Liver (tissue), 9 donors: ENCODE results near the gene PROZ. TPM values are rescaled to one million over a fixed set of nuclear protein-coding genes. Genes with fewer than 3 reads are reported as not detected.

Experiments
- DNase-seq: peaks from one replicate; pipeline ENCODE4 v3.0.0-alpha.2; 2017; ENCODE audit warnings: low spot score
- H3K27ac ChIP-seq, 2 donors: one replicate each; pipeline ENCODE4 v1.7.0; 2013; ENCODE audit warnings: inconsistent platforms in 2 of 2, low read length in 2 of 2, control low read depth in 1 of 2, low read depth in 1 of 2, mild to moderate bottlenecking in 1 of 2
- H3K27me3 ChIP-seq, 4 donors: one replicate each; pipeline versions ENCODE4 v1.6.1 to v1.7.0; 2013; ENCODE audit warnings: low read length in 3 of 4, inconsistent platforms in 1 of 4, mild to moderate bottlenecking in 1 of 4, moderate library complexity in 1 of 4; ENCODE audit not compliant: control insufficient read depth in 4 of 4, insufficient read depth in 4 of 4
- H3K36me3 ChIP-seq, 4 donors: one replicate each; pipeline versions ENCODE4 v1.6.1 to v1.7.0; 2013; ENCODE audit warnings: low read length in 3 of 4, mild to moderate bottlenecking in 3 of 4, low read depth in 1 of 4, moderate library complexity in 1 of 4; ENCODE audit not compliant: control insufficient read depth in 4 of 4, insufficient read depth in 3 of 4
- H3K4me1 ChIP-seq, 4 donors: one replicate each; pipeline versions ENCODE4 v1.6.1 to v1.7.0; 2013; ENCODE audit warnings: low read length in 3 of 4, mild to moderate bottlenecking in 3 of 4, moderate library complexity in 1 of 4; ENCODE audit not compliant: control insufficient read depth in 4 of 4, insufficient read depth in 4 of 4
- H3K4me3 ChIP-seq, 3 donors: one replicate each; pipeline versions ENCODE4 v1.6.1 to v1.7.0; 2013; ENCODE audit warnings: low read length in 3 of 3, control low read depth in 1 of 3, low read depth in 1 of 3, mild to moderate bottlenecking in 1 of 3
- H3K9ac ChIP-seq, 2 donors: one replicate each; pipeline ENCODE4 v1.7.0; 2013; ENCODE audit warnings: low read length in 2 of 2, mild to moderate bottlenecking in 2 of 2, moderate library complexity in 2 of 2, control low read depth in 1 of 2, low read depth in 1 of 2
- H3K9me3 ChIP-seq, 4 donors: one replicate each; pipeline versions ENCODE4 v1.6.1 to v1.7.0; 2013; ENCODE audit warnings: low read length in 3 of 4; ENCODE audit not compliant: control insufficient read depth in 4 of 4
- EGR1 ChIP-seq, 2 donors: IDR thresholded peaks; 2 replicates each; pipeline ENCODE4 v1.6.1; 2016 to 2018; ENCODE audit warnings: antibody characterized with exemption in 2 of 2, low read depth in 2 of 2
- FOXA1 ChIP-seq: IDR thresholded peaks from 2 replicates; pipeline ENCODE4 v1.6.1; 2016; ENCODE audit warnings: antibody characterized with exemption
- FOXA2 ChIP-seq: IDR thresholded peaks from 2 replicates; pipeline ENCODE4 v1.6.1; 2016; ENCODE audit warnings: antibody characterized with exemption
- GABPA ChIP-seq, 2 donors: IDR thresholded peaks in 1 of 2; conservative IDR thresholded peaks in 1 of 2; 2 replicates each; pipeline ENCODE4 v1.6.1; 2016; ENCODE audit warnings: antibody characterized with exemption in 2 of 2, mild to moderate bottlenecking in 1 of 2, moderate library complexity in 1 of 2
- HNF4A ChIP-seq, 2 donors: conservative IDR thresholded peaks; 2 replicates each; pipeline ENCODE4 v1.6.1; 2016; ENCODE audit warnings: antibody characterized with exemption in 2 of 2, mild to moderate bottlenecking in 2 of 2
- HNF4G ChIP-seq: IDR thresholded peaks from 2 replicates; pipeline ENCODE4 v1.6.1; 2016; ENCODE audit warnings: antibody characterized with exemption
- JUND ChIP-seq, 2 donors: IDR thresholded peaks; 2 replicates each; pipeline ENCODE4 v1.6.1; 2016; ENCODE audit warnings: antibody characterized with exemption in 2 of 2
- MAX ChIP-seq: IDR thresholded peaks from 2 replicates; pipeline ENCODE4 v1.6.1; 2016; ENCODE audit warnings: antibody characterized with exemption
- NR2F2 ChIP-seq: IDR thresholded peaks from 2 replicates; pipeline ENCODE4 v1.6.1; 2016; ENCODE audit warnings: antibody characterized with exemption
- RAD21 ChIP-seq, 2 donors: IDR thresholded peaks; 2 replicates each; pipeline ENCODE4 v1.6.1; 2016; ENCODE audit warnings: antibody characterized with exemption in 2 of 2, mild to moderate bottlenecking in 2 of 2
- RXRA ChIP-seq, 2 donors: IDR thresholded peaks; 2 replicates each; pipeline ENCODE4 v1.6.1; 2017 to 2018; ENCODE audit warnings: antibody characterized with exemption in 2 of 2, mild to moderate bottlenecking in 1 of 2
- SP1 ChIP-seq: IDR thresholded peaks from 2 replicates; pipeline ENCODE4 v1.6.1; 2018; ENCODE audit warnings: antibody characterized with exemption, mild to moderate bottlenecking
- TAF1 ChIP-seq: conservative IDR thresholded peaks from 2 replicates; pipeline ENCODE4 v1.6.1; 2016; ENCODE audit warnings: antibody characterized with exemption, mild to moderate bottlenecking
- YY1 ChIP-seq: IDR thresholded peaks from 2 replicates; pipeline ENCODE4 v1.6.1; 2016; ENCODE audit warnings: antibody characterized with exemption, mild to moderate bottlenecking
- WGBS: extraction: QIAGEN DNeasy Blood & Tissue Kit; methylation state at CpG from one replicate; pipeline ENCODE4 v1.1.7; 2013; 5-methylcytosine and 5-hydroxymethylcytosine counted together
- polyA plus RNA-seq, 2 donors: library from polyadenylated mRNA; stranded (reverse) in 1 of 2; unstranded in 1 of 2; fragments of 200-250 nt in 1 of 2; fragments of >200 nt in 1 of 2; fragmentation: Nextera tagmentation in 1 of 2; extraction: Ambion mirVana in 1 of 2; gene quantifications; one replicate each; pipeline versions ENCODE4 v1.2.1 to v1.2.3, GENCODE V29; 2013 to 2015
- total RNA-seq, 2 donors: library from RNA; depleted of rRNA; stranded (reverse); fragments of >200 nt; gene quantifications; one replicate each; pipeline ENCODE4 v1.2.3, GENCODE V29; 2014
- TF ChIP-seq, protein P1 (sequence below): fragments of 150-350 bp; IDR thresholded peaks from 2 replicates; pipeline ENCODE4 v1.5.1; 2017; ENCODE audit warnings: improper control_type of control experiment, low read depth, low read length; ENCODE audit not compliant: missing input control
- TF ChIP-seq, protein P2 (sequence below): IDR thresholded peaks from 2 replicates; pipeline ENCODE4 v1.6.1; 2016; ENCODE audit warnings: antibody characterized with exemption
- TF ChIP-seq, protein P3 (sequence below): IDR thresholded peaks from 2 replicates; pipeline ENCODE4 v1.6.1; 2016; ENCODE audit warnings: antibody characterized with exemption, mild to moderate bottlenecking
- TF ChIP-seq, protein P4 (sequence below): IDR thresholded peaks from 2 replicates; pipeline ENCODE4 v1.6.1; 2016; ENCODE audit warnings: antibody characterized with exemption
- donor health status: healthy.
- donor health status: healthy.
- donor health status: healthy.
- donor health status: healthy.
- donor health status: healthy.

The PROZ gene
- total and polyA plus RNA-seq, 4 donors: 10.6 to 40.7 (median 30.3) TPM

DNA sequence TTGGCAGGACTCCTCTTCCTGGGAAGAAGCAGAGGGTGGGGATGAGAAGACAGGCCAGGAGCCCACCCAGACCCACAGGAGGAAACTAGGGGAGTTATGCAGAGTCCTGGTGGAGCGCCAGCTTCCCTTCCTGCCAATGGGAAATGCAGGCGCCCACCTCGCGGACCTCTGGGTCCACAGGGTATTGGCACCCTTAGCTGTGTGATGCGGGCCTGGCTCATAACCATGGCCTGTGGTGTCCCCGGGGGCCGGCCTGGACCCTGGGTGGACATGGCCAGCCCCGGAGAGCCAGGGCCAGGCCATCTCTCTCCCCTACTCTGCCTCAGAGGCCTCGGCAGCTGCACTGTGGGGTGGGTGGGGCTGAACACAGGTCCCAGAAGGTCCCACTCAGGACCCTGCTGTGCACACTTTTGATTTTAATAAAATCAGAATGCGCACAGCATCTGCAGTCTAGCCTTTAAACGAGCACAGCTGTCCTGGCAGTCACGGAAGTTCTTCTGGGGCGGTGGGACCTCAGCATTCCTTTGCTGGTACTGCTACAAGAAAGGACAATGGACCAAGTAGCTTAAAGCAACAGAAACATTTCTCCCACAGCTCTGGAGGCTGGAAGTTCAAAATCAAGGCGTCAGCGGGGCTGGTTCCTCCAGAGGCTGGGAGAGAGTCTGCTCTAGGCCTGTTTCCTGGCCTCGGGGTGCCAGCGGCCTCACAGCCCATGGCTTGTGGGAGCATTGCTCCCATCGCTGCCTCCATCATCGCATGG, 34.1 kb upstream of the PROZ start (continued):
- TF ChIP-seq FOXA2 (no peak), GABPA (IDR thresholded peaks at IDR 0.05 in 1 of 2, conservative IDR thresholded peaks at IDR 0.05 in 1 of 2) (no peak), TAF1 (no peak), RXRA (IDR thresholded peaks at IDR 0.05) (no peak), EGR1 (IDR thresholded peaks at IDR 0.05; ENCODE audit: low read depth in 2 of 2) (no peak), YY1 (no peak), HNF4A (conservative IDR thresholded peaks at IDR 0.05) (no peak), RAD21 (IDR thresholded peaks at IDR 0.05) (no peak)

GRCh38 chr13:113125506-113126264, 32.8 kb upstream of the PROZ start:
- H3K9me3 ChIP-seq: no peaks in the 10 kb centered on the region
- no peaks in the 10 kb centered on the region for H3K27me3 ChIP-seq
- no peak for TF ChIP-seq RAD21 (IDR thresholded peaks at IDR 0.05)
- no peak for TF ChIP-seq HNF4A (conservative IDR thresholded peaks at IDR 0.05)
- TF ChIP-seq NR2F2: no peak
- TF ChIP-seq, protein P1, sequence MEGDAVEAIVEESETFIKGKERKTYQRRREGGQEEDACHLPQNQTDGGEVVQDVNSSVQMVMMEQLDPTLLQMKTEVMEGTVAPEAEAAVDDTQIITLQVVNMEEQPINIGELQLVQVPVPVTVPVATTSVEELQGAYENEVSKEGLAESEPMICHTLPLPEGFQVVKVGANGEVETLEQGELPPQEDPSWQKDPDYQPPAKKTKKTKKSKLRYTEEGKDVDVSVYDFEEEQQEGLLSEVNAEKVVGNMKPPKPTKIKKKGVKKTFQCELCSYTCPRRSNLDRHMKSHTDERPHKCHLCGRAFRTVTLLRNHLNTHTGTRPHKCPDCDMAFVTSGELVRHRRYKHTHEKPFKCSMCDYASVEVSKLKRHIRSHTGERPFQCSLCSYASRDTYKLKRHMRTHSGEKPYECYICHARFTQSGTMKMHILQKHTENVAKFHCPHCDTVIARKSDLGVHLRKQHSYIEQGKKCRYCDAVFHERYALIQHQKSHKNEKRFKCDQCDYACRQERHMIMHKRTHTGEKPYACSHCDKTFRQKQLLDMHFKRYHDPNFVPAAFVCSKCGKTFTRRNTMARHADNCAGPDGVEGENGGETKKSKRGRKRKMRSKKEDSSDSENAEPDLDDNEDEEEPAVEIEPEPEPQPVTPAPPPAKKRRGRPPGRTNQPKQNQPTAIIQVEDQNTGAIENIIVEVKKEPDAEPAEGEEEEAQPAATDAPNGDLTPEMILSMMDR: no peak
- TF ChIP-seq MAX: no peak
- TF ChIP-seq FOXA2: no peak
- TF ChIP-seq, protein P2, sequence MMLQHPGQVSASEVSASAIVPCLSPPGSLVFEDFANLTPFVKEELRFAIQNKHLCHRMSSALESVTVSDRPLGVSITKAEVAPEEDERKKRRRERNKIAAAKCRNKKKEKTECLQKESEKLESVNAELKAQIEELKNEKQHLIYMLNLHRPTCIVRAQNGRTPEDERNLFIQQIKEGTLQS: no peak
- no peak for TF ChIP-seq GABPA (IDR thresholded peaks at IDR 0.05 in 1 of 2, conservative IDR thresholded peaks at IDR 0.05 in 1 of 2)
- TF ChIP-seq RXRA (IDR thresholded peaks at IDR 0.05): no peak
- TF ChIP-seq JUND (IDR thresholded peaks at IDR 0.05): no peak
- TF ChIP-seq TAF1: no peak
- no peak for TF ChIP-seq EGR1 (IDR thresholded peaks at IDR 0.05; ENCODE audit: low read depth in 2 of 2)
- TF ChIP-seq YY1: no peak
- WGBS: 95% methylated on average over 19 of the region's 19 CpGs
- H3K9ac ChIP-seq: no peak overlapping the region
- H3K4me1 ChIP-seq: peaks cover 3 to 29% (median 18%) of the 10 kb centered on the region in 4 donors
- H3K36me3 ChIP-seq: peaks cover 0 to 7% (median 2%) of the 10 kb centered on the region in 4 donors
- no peak for DNase-seq
- no peak overlapping the region for H3K4me3 ChIP-seq
- no peak overlapping the region for H3K27ac ChIP-seq

- H3K36me3 ChIP-seq: peaks cover 0 to 13% (median 2%) of the 10 kb centered on the region in 4 donors
- no peak for DNase-seq
- no peaks in the 10 kb centered on the region for H3K27me3 ChIP-seq
- WGBS: 91% methylated on average over 18 of the region's 18 CpGs
- no peak overlapping the region for H3K4me3 ChIP-seq
- no peak overlapping the region for H3K9ac ChIP-seq
- no peak overlapping the region for H3K27ac ChIP-seq
- peaks cover 3 to 28% (median 18%) of the 10 kb centered on the region in 4 donors for H3K4me1 ChIP-seq
- H3K9me3 ChIP-seq: no peaks in the 10 kb centered on the region
- TF ChIP-seq, protein P3, sequence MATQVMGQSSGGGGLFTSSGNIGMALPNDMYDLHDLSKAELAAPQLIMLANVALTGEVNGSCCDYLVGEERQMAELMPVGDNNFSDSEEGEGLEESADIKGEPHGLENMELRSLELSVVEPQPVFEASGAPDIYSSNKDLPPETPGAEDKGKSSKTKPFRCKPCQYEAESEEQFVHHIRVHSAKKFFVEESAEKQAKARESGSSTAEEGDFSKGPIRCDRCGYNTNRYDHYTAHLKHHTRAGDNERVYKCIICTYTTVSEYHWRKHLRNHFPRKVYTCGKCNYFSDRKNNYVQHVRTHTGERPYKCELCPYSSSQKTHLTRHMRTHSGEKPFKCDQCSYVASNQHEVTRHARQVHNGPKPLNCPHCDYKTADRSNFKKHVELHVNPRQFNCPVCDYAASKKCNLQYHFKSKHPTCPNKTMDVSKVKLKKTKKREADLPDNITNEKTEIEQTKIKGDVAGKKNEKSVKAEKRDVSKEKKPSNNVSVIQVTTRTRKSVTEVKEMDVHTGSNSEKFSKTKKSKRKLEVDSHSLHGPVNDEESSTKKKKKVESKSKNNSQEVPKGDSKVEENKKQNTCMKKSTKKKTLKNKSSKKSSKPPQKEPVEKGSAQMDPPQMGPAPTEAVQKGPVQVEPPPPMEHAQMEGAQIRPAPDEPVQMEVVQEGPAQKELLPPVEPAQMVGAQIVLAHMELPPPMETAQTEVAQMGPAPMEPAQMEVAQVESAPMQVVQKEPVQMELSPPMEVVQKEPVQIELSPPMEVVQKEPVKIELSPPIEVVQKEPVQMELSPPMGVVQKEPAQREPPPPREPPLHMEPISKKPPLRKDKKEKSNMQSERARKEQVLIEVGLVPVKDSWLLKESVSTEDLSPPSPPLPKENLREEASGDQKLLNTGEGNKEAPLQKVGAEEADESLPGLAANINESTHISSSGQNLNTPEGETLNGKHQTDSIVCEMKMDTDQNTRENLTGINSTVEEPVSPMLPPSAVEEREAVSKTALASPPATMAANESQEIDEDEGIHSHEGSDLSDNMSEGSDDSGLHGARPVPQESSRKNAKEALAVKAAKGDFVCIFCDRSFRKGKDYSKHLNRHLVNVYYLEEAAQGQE: no peak
- no peak for TF ChIP-seq MAX
- TF ChIP-seq NR2F2: no peak
- no peak for TF ChIP-seq JUND (IDR thresholded peaks at IDR 0.05)
- TF ChIP-seq RAD21 (IDR thresholded peaks at IDR 0.05): no peak
- no peak for TF ChIP-seq HNF4G
- TF ChIP-seq SP1: no peak
- no peak for TF ChIP-seq YY1
- TF ChIP-seq, protein P4, sequence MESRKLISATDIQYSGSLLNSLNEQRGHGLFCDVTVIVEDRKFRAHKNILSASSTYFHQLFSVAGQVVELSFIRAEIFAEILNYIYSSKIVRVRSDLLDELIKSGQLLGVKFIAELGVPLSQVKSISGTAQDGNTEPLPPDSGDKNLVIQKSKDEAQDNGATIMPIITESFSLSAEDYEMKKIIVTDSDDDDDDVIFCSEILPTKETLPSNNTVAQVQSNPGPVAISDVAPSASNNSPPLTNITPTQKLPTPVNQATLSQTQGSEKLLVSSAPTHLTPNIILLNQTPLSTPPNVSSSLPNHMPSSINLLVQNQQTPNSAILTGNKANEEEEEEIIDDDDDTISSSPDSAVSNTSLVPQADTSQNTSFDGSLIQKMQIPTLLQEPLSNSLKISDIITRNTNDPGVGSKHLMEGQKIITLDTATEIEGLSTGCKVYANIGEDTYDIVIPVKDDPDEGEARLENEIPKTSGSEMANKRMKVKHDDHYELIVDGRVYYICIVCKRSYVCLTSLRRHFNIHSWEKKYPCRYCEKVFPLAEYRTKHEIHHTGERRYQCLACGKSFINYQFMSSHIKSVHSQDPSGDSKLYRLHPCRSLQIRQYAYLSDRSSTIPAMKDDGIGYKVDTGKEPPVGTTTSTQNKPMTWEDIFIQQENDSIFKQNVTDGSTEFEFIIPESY: no peak
- no peak for TF ChIP-seq FOXA1
Observed at GRCh38 chr13:113126265-113127150, 31.9 kb upstream of the PROZ start.
